ENCODE results near the gene OGFR.

Gene OGFR

DNA sequence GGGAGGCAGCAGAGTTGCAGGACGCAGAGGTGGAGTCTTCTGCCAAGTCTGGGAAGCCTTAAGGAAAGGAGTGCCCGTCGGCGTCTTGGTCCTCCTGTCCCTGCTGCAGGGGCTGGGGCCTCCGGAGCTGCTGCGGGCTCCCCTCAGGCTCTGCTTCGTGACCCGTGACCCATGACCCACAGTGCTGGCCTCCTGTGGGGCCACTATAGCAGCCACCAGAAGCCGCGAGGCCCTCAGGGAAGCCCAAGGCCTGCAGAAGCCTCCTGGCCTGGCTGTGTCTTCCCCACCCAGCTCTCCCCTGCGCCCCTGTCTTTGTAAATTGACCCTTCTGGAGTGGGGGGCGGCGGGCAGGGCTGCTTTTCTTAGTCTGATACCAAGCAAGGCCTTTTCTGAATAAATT lies 9.0 kb downstream of the OGFR start:
- in situ Hi-C loops (cut with HindIII; ENCODE audit: low sequenced_read_pairs): no loop called here

DNA sequence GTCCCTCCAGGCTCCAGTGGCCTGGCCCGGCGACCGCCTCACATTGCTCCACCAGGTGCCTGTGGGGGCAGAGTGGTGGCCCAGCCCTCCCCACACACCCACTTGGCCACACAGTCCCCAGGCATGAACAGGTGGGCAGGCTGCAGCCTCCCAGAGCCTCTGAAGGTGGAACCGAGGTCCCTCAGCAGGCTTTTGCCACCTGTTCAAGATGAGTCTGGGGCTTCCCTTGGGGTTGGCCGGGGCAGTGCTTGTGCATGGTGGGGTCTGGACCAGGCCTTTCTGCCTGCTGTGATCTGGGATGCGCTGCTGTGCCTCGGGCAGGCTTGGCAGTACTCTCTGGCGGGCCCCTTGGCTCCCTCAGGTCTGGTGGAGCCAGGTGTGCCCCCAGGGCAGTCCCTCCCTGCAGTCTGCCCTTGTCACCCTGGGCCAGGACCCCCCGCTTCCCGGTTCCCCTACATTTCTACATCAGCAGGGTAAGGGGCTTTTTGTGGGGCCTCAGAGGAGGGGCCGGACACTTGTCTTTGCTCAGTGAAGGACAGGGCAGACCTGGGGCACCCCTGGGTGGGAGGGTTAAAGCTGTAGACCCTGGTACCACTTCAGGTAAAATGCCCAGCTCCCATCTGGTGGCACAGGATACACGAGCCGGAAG lies 9.5 kb downstream of the OGFR start:
- in situ Hi-C loops (cut with HindIII; ENCODE audit: low sequenced_read_pairs): no loop called here

DNA sequence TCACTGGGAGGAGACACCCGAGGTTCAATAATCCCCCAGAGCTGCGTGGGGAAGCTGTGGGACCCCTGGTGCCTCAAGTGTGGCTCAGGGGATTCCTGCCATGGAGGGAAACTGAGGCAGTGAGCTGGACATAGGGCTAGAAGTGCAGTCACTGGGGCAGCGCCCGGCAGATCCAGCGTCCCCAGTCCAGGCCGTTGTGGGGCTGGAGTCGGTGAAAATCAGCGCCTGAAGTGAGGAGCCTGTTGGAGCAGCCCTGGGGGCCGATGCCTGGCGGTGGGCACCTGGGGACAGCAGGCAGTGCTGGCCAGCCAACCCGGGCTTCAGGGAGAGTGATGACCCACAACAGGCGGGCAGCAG lies 10.1 kb downstream of the OGFR start:
- in situ Hi-C loops (cut with HindIII; ENCODE audit: low sequenced_read_pairs): loop anchor here (5.0 kb wide), 4 partner anchors 42 to 102 kb away; no protein-coding TSS in a partner anchor

DNA sequence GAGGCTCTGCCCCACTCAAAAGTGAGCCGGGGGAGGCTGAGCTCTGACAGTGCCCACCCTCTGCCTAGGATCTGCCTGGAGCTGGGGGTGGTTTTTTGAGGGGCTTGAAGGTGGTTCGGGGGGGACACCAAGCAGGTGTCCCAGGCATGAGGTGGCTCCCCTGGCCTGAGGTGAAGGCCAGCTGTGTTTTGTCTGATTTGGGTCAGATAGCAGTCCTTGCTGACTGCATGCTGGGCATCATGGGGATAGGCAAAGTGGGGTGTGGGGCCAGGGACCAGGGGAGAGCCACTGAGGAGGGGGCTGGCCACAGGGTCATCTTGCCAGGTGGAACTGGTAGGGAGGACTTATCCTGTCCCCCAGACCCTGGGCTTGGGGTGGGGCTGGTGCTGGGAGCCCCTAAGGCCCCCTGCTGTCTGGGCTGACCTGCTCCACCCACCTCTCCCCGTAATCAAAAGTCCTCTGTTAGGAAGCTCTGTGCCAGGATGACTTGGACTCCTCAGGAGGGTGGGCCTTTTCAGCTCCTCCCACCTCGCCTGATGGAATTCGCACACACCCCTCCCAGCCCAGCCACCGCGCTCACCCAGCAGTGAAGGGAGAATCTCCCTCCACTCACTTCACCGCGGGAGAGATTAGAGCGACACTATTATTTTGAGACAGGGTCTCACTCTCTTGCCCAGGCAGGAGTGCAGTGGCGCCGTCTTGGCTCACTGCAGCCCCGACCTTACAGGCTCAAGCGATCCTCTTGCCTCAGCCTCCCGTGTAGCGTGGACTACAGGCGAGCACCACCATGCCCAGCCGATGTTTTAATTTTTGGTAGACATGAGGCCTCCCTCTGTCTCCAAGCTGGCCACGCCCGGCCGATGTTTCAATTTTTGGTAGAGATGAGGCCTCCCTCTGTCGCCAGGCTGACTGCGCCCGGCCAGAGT lies 10.7 kb downstream of the OGFR start:
- in situ Hi-C loops (cut with HindIII; ENCODE audit: low sequenced_read_pairs): loop anchor here (5.0 kb wide), 4 partner anchors 42 to 103 kb away; no protein-coding TSS in a partner anchor

DNA sequence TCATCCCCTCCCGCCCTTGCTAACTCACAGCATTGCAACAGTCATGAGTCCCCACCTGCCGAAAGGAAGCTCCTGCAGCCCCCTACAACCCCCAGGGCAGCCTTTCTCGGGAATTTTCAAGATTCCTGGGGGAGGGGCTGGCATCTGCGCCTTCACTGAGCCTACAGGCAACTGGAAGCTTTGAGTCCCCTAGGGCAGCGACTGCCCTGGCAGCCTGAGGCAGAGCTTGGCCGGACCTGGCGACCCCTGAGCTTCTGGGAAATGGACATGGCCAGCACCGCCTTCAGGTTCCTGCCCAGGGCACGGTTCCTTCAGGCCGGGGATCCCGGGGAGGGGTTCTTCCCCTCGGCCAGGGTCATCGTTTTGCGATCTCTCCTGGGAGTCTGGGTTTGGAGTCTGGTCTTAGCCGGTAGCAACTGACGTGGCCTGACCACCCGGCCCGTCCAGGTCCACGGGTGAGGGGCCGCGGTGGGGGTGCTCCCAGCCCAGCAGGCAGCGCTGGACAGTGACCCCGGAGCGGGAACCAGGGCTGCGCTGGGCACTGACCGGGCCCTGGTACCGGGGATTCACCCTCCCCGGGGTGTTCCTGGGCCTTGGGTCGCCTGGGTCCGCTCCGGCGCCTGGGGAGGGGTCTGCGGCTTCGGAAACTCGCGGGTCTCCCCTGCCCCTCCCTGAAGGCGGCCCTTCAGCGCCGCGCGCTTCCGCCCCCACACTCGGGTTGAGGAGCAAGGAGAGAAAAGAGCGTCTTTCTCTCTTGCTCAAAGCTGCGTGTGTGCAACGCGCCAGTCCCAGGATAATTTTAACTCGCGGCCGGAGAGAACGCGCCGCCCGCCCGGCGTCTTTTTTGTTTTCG lies 11.6 kb downstream of the OGFR start:
- in situ Hi-C loops (cut with HindIII; ENCODE audit: low sequenced_read_pairs): loop anchor here (5.0 kb wide), 4 partner anchors 41 to 104 kb away; no protein-coding TSS in a partner anchor

DNA sequence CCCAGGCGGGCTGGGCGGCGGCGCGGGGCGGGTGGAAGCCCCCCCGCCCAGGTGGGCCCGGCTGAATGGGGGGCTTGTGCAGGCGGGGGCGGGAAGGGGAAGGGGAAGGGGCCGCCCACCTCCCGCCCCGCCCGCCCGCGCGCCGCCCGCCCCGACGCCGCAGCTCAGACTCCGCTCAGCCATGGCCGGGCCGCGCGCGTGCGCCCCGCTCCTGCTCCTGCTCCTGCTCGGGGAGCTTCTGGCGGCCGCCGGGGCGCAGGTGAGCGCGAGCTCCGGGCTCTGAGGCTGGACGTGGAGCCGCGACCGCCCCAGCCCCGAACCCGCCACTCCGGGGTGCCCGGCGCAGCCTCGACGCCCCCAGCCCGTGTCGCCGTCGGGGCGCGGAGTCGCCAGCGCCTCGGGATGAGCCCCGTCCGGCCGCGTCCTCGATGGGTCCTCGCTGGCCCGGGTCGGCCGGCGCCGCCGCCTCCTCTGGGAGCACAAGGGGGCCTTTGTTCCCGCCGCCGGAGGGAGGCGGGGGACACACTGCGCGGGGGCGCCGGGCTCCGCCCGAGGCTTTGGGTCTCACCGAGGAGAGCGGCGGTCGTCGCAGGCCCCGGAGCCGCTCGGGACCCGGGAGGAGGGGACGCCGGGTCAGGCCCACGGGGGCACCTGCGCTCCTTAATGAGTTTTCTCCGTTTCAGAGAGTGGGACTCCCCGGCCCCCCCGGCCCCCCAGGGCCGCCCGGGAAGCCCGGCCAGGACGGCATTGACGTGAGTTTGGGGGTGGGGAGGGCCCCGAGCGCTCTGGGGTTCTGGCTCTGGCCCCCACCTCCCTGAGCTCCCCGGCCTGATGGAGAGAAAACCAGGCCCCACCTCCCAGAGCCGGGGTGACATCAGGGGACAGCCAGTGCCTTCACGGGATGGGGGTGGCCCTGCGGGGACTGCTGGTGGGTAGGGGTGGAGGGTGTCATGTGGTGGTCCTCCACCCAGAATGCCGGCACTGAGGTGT lies 12.5 kb downstream of the OGFR start, which contains the start of gene COL9A3:
COL9A3 (plus strand) TSS at position 167 of the 990 bp plus-strand sequence; CDS start at position 182, 15 bp downstream.
- in situ Hi-C loops (cut with HindIII; ENCODE audit: low sequenced_read_pairs): loop anchor here (5.0 kb wide), 4 partner anchors 40 to 105 kb away; no protein-coding TSS in a partner anchor

DNA sequence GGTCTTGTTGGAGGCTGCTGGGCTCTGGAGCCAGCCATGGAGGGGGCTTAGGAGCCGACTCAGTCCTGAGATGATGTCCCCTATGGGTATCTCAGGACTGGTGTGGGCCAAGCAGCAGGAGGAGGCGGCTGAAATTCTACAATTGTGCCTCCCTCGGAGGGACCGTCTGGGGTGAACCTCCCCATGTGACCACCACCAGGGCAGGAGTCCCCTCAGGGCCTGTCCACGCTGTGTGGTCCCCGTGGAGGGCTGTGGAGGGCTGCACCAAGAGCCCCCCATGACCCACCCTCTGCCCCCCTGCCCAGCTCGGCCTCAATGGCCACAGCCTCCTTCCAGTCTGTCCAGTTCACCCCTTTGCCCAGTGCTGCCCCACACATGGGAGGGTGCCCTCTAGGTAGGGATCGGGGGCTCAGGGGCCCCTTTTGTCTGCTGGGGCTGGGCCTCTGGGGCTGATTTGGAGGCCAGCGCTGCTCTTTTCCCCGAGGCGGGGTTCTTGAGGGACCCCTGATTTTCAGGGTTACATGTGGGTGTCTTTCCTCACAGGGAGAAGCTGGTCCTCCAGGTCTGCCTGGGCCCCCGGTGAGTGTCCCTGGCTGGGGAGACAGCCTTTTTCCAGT lies 13.4 kb downstream of the OGFR start:
- in situ Hi-C loops (cut with HindIII; ENCODE audit: low sequenced_read_pairs): loop anchor here (5.0 kb wide), 4 partner anchors 39 to 106 kb away; no protein-coding TSS in a partner anchor

DNA sequence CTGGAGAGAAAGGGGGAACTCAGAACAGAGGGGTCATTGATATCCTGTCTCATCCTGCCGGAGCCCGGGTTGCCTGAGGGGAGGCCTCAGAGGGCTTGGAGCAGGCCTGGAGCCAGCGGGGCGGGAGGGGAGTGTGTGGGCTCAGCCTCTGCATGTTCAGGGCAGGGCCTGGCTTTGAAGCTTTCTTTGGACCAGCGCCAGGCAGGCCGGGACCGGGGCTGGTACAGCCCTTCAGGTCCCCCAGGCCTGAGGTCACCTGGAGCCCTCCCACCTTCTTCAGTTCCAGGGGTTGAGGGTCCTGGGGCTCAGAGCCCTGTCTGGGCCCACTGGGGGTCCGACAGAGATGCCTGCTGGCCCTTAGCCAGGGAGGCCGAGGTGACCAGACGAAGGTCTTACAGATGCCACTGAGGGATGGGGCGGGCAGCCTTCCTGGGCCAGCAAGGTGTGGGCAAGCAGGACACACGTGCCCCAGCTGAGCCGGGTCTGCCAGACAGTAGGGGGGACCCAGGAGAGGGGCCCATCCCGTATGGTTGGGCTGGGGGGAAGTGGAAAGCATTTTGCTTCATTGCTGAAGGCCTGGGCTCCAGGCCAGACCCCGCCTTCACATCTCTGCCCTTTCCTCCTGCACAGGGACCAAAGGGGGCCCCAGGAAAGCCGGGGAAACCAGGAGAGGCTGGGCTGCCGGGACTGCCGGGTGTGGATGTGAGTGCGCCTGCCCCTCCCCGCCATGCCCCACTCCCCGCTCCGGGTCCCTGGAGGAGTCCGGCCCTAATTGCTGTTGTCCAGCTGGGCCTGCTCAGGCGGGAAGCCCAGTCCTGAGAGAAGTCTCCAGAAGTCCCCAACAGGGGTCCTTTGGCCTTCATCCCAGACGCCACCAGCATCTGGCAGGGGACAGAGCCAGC lies 14.2 kb downstream of the OGFR start:
- in situ Hi-C loops (cut with HindIII; ENCODE audit: low sequenced_read_pairs): loop anchor here (5.0 kb wide), 4 partner anchors 38 to 107 kb away; no protein-coding TSS in a partner anchor

DNA sequence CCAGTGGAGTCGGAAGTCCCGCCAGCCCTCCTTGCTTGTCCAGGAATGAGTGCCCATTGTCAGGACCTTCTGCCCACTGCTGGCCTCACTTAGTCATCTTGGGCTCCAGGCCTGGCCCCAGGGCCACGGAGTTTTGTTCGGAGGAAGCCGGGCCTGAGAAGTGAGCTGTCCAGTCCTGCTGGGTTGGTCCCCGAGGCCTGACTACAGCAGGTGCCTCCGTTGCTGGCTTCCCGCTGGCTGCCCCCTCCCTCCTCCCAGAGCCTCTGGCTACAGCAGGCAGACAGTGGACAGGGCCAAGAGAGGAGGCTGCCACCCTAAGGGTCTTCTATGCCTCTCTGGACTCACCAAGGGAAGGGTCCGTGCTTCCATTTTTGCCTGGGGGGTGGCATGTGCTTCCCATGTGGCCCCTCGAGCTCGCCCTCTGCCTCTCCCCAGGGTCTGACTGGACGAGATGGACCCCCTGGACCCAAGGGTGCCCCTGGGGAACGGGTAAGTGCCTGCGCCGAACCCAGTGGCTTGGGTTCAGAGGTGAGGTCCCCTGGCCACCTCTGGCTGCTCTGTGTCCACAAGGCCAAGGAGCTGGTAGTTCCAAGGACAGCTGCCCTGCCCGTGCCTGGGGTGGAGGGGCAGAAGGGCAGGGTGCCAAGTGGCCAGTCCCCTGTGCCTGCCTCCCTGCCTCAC lies 15.0 kb downstream of the OGFR start:
- in situ Hi-C loops (cut with HindIII; ENCODE audit: low sequenced_read_pairs): loop anchor here (5.0 kb wide), 4 partner anchors 38 to 107 kb away; no protein-coding TSS in a partner anchor

DNA sequence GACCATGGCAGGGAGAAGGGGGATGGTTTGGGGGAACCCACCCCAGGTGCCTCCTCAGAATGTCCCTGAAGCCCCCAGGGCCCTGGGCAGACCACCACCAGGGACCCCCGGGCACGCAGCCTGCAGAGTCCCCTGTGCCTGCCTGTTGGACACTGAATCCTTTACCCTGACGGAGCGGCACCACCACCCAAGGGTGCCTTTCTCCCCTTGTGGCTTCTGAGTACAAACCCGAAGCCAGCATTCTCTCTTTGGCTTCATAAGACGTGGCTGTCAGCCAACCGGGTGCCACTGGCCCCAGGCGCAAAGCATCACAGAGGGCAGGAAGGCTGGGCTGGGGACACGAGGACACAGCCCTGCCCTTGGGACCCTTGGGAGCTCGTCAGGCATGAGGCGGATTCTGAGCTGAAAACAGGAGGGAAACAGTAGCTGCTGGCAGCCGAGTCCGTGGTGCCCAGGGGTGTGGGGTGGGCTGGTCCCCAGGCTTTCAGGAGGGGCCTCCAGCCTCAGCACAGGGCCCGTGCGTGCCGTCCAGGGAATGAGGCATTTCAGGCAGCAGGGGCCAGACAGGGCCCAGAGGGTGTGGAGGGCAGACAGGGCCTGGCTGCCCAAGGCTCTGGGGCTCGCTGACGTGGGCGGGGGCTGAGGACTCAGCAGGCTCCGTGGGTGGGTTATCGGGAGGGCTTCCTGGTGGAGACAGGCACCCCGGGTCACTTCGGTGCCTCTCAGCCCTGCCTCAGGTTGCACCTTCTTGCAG lies 15.8 kb downstream of the OGFR start:
- in situ Hi-C loops (cut with HindIII; ENCODE audit: low sequenced_read_pairs): no loop called here

DNA sequence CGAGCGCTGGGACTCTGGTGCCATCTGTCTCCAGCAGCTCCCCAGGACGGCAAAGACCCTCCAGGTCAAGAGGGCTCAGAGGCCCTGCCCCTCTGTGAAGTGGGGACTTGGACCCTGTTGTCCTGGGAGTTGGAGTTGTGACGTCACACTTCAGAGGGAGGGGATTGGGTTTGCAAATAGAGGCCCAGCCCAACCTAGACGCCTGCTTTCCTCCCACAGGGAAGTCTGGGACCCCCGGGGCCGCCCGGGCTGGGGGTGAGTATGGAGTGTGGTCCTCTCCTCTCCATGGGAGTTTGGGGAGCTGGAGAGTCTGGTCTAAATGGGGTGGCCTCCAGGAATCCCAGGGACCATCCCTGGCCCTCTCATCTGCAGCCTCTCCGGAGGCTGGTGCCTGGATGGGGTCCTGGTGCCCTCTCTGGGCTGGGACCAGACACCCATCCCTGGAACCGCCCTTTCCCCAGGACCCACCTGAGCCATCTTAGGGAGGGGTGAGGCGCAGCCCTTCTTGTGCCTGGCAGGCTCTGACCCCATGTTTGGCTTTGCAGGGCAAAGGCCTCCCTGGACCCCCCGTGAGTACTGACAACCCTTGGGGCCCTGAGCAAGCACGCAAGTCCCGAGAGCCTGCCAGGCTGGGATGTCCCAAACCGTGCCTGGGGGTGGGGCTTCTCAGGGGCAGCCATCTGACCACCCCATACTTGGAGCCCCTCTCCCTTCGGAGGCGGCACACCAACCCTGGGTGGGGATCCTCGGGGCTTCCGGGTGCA lies 16.5 kb downstream of the OGFR start:
- in situ Hi-C loops (cut with HindIII; ENCODE audit: low sequenced_read_pairs): no loop called here

DNA sequence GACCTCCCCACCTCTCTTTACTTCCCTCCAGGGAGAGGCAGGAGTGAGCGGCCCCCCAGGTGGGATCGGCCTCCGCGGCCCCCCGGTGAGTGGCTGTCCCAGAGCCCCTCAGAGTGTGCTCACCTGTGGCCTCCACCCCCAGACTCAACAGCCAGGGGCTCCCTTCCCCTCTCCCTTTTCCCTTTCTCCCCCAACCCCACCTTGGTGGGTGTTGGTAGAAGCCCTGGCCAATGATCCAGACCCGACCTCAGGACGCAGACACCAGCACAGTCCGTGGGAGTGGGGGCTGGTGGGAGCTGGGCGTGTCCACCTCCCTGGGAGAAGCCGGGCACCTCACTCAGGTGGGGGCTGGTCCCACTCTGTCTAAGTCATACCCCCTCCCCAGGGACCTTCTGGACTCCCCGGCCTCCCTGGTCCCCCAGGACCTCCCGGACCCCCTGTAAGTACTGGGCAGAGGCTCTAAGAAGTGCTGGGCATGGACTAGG lies 17.1 kb downstream of the OGFR start:
- in situ Hi-C loops (cut with HindIII; ENCODE audit: low sequenced_read_pairs): no loop called here

DNA sequence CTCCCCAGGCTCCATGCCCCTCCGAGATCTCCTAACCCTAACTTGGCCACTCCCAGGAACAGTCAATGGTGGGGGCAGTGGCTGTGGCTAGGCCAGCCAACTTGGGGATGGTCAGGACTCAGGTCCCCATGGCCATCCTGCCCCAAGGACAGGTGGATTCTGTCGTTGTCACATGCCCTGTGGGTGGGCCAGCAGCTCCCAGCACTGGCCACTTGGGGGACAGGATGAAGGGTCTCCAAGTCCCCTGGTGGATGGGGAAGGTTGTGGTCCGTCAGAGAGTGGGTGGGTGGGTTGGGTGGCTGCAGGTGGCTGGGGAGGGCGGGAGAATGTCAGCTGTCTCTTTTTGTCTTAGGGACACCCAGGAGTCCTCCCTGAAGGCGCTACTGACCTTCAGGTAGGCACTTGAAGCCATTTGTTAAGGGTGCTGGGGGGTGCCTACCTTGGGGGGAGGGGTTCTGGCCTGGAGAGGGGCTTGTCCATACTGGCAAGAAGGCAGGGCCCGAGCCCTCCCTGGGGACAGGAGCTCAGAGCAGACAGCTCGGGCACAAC lies 17.7 kb downstream of the OGFR start:
- in situ Hi-C loops (cut with HindIII; ENCODE audit: low sequenced_read_pairs): no loop called here

DNA sequence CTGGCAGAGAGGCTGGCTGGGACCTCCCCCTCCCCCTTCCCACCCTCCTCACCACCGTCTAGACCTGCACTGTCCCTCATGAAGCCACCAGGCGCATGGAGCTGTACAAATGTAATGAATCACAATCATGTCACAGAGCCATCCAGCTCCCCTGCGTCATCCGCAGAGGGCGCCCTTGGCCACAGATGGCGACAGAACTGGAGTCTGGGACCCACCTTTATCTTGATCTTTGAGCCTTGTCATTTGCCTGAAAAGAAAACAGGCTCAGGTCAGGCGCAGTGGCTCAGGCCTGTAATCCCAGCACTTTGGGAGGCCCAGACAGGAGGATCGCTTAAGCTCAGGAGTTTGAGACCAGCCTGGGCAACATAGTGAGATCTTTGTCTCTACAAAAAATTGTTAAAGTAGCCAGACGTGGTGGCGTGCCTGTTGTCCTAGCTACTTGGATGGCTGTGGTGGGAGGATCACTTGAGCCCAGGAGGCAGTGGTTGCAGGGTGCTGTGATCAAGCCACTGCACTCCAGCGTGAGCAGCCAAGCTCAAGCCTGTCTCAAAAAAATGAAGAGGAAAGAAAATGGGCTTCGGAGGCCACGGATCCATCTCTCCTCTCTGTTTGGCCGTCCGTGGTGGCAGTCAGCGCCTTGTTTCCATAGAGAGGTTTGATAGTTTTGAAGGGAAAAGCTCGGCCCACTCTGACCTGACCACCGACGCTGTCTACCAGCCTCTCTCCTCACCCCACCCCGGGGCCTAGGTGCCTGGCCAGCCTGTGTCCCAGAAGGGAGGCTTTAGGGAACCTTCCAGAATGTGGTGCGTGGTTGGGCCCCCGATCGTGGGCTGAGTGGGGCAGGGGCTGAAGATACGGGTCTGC lies 18.4 kb downstream of the OGFR start:
- in situ Hi-C loops (cut with HindIII; ENCODE audit: low sequenced_read_pairs): no loop called here

Measured in endothelial cell of hepatic sinusoid (primary cell).